H1 (cell line): ENCODE results near the gene RPS6KL1. TPM values are rescaled to one million over a fixed set of nuclear protein-coding genes. Genes with fewer than 3 reads are reported as not detected.

Experiments used
- polyA plus RNA-seq, 7 experiments: library from polyadenylated mRNA; depleted of rRNA in 3 of 7; stranded (reverse) in 5 of 7; unstranded in 2 of 7; fragments of >200 nt in 5 of 7; fragments of 200-250 nt in 2 of 7; gene quantifications; 1 replicate in 5 of 7; 2 replicates in 1 of 7; 4 replicates in 1 of 7; pipeline versions ENCODE4 v1.2.1 to v1.2.3, GENCODE V29; 2011 to 2013; ENCODE audit warnings: missing spikeins in 2 of 7, mixed read lengths in 2 of 7
- total RNA-seq: library from RNA; stranded (reverse); fragmentation: NEBNext Ultra II Directional; extraction: Animal tissue kit (Norgen Biotek cat#: 25700); gene quantifications from 2 replicates; pipeline ENCODE4 v1.2.1, GENCODE V29; 2021
- TF ChIP-seq, protein P1 (sequence below): fragments of 300-600 bp; sonication (generic); IDR thresholded peaks from 2 replicates; pipeline ENCODE4 v1.7.1; 2012; ENCODE audit warnings: low read length, moderate library complexity, mild to moderate bottlenecking, inconsistent platforms; ENCODE audit not compliant: insufficient replicate concordance

RPS6KL1 gene
- total and polyA plus RNA-seq, 2 of the 8 experiments (the other 6 are each of a cell fraction or from before 2014, with no cell fraction given): 9.8 to 13.8 TPM

DNA sequence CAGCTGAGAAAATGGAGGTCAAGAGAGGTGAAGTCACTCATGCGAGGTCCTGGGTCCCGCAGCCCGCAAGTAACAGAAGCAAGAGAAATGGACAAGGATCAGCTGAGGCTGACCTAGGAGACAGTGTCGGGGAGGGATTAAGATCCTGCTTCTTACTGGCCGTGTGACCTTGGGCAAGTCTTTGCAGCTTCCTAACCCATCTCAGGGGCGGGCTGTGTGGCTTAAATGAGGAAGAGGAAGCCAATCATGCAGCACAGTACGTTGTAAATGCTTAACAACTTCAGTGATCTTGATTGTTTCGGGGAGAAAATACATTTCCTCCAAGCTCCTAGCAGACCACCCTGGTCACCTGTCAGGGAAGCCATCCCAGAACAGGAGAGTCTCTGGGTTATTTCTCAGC, 39.4 kb upstream of the RPS6KL1 start (continued):
- TF ChIP-seq, protein P1, sequence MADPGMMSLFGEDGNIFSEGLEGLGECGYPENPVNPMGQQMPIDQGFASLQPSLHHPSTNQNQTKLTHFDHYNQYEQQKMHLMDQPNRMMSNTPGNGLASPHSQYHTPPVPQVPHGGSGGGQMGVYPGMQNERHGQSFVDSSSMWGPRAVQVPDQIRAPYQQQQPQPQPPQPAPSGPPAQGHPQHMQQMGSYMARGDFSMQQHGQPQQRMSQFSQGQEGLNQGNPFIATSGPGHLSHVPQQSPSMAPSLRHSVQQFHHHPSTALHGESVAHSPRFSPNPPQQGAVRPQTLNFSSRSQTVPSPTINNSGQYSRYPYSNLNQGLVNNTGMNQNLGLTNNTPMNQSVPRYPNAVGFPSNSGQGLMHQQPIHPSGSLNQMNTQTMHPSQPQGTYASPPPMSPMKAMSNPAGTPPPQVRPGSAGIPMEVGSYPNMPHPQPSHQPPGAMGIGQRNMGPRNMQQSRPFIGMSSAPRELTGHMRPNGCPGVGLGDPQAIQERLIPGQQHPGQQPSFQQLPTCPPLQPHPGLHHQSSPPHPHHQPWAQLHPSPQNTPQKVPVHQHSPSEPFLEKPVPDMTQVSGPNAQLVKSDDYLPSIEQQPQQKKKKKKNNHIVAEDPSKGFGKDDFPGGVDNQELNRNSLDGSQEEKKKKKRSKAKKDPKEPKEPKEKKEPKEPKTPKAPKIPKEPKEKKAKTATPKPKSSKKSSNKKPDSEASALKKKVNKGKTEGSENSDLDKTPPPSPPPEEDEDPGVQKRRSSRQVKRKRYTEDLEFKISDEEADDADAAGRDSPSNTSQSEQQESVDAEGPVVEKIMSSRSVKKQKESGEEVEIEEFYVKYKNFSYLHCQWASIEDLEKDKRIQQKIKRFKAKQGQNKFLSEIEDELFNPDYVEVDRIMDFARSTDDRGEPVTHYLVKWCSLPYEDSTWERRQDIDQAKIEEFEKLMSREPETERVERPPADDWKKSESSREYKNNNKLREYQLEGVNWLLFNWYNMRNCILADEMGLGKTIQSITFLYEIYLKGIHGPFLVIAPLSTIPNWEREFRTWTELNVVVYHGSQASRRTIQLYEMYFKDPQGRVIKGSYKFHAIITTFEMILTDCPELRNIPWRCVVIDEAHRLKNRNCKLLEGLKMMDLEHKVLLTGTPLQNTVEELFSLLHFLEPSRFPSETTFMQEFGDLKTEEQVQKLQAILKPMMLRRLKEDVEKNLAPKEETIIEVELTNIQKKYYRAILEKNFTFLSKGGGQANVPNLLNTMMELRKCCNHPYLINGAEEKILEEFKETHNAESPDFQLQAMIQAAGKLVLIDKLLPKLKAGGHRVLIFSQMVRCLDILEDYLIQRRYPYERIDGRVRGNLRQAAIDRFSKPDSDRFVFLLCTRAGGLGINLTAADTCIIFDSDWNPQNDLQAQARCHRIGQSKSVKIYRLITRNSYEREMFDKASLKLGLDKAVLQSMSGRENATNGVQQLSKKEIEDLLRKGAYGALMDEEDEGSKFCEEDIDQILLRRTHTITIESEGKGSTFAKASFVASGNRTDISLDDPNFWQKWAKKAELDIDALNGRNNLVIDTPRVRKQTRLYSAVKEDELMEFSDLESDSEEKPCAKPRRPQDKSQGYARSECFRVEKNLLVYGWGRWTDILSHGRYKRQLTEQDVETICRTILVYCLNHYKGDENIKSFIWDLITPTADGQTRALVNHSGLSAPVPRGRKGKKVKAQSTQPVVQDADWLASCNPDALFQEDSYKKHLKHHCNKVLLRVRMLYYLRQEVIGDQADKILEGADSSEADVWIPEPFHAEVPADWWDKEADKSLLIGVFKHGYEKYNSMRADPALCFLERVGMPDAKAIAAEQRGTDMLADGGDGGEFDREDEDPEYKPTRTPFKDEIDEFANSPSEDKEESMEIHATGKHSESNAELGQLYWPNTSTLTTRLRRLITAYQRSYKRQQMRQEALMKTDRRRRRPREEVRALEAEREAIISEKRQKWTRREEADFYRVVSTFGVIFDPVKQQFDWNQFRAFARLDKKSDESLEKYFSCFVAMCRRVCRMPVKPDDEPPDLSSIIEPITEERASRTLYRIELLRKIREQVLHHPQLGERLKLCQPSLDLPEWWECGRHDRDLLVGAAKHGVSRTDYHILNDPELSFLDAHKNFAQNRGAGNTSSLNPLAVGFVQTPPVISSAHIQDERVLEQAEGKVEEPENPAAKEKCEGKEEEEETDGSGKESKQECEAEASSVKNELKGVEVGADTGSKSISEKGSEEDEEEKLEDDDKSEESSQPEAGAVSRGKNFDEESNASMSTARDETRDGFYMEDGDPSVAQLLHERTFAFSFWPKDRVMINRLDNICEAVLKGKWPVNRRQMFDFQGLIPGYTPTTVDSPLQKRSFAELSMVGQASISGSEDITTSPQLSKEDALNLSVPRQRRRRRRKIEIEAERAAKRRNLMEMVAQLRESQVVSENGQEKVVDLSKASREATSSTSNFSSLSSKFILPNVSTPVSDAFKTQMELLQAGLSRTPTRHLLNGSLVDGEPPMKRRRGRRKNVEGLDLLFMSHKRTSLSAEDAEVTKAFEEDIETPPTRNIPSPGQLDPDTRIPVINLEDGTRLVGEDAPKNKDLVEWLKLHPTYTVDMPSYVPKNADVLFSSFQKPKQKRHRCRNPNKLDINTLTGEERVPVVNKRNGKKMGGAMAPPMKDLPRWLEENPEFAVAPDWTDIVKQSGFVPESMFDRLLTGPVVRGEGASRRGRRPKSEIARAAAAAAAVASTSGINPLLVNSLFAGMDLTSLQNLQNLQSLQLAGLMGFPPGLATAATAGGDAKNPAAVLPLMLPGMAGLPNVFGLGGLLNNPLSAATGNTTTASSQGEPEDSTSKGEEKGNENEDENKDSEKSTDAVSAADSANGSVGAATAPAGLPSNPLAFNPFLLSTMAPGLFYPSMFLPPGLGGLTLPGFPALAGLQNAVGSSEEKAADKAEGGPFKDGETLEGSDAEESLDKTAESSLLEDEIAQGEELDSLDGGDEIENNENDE: no peak
- TF ChIP-seq, all 59 proteins: peak for 0
